HG03439 (cell line): ENCODE results near the gene HDAC7.
A peak's percentile ranks its signal among the peaks of the same experiment; 100 is the strongest.

ENCODE experiments used
- ATAC-seq: cut with Tn5 transposase; IDR thresholded peaks from one replicate; pipeline ENCODE4 v1.9.1; 2021; ENCODE audit warnings: mild to moderate bottlenecking, moderate library complexity; ENCODE audit not compliant: unreplicated experiment

HDAC7 gene

DNA sequence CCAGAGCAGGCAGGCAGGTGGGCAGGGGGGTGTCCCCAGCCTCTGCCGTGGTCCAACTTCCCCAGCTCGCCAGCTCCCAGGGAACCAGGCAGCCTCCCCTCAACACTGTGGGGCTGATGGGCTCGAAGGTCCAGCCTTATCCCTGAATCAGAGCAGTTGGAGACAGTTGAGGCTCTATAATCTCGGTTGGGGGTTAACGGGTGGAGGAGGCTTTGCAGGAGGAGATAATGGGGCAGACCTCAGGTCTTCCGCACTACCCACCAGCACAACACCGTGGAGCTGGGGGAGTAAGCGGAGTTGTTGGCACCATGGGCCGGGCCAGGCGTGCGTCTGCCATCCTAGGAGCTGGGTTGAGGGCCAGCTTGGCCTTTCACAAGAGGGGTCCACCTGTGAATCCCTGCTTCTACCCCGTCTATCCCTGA, 13.9 kb upstream of the HDAC7 start:
- no peak for ATAC-seq

DNA sequence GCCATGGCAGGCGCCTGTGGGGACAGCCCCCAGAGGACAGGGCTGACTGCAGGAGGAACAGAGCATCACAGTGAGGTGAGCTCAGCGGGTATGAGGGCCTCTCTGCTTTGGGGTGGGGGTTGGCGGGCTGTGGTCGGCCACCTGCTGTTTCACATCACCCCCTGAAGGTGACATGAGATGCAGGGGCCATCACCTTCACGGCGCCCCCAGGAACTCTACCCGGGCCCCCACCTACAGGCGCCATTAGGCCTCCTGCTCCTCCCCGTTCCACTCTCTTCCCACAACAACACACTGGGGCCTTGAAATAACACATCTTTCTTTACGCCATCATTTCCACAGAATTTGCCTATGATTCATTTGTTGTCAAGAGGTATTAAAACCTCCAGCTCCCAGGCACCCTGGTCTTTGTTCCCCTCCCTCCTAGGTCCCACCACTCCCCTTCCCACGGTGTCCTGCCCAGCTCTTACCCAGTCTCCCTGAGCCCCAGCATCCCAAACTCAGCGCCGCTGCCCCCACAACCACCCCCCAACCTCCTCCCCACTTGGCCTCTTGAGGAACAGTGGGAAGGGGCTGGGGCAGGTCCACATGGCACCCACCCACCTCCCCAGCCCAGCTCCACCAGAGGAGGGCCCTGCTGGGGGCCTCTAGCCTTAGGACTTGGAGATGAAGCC, 12.7 kb upstream of the HDAC7 start:
- no peak for ATAC-seq

GRCh38 chr12:47829584-47829983, 9.9 kb upstream of the HDAC7 start:
- ATAC-seq, result no peak

- no peak for ATAC-seq
Measured at GRCh38 chr12:47828976-47829482, 9.3 kb upstream of the HDAC7 start.

- ATAC-seq, result no peak
Measured at GRCh38 chr12:47828008-47828975, 8.6 kb upstream of the HDAC7 start.

DNA sequence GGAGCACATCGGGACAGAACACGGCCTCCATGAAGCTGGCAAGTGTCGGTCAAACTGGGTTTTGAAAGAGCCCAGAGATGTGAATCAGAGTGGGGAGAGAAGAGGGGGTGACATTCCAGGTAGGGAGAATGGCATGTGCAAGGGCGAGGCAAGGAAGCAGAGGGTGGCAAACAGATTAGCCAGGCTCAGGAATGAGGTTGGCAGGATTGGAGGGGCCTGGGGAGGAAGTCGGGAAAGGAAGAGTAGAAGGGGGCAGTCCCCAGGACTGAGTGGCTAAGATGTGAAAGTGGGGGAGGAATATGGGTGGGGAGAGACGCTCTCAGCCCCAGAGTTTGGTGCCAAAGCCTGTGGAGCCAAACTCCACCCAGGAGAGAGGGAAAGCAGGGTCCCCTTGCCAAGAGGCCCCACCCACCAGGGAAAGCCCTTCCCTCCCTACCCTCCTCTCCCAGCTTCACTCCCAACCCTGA, 5.5 kb upstream of the HDAC7 start:
- no peak for ATAC-seq

- no peak for ATAC-seq
Measured at GRCh38 chr12:47824635-47825034, 4.9 kb upstream of the HDAC7 start.

DNA sequence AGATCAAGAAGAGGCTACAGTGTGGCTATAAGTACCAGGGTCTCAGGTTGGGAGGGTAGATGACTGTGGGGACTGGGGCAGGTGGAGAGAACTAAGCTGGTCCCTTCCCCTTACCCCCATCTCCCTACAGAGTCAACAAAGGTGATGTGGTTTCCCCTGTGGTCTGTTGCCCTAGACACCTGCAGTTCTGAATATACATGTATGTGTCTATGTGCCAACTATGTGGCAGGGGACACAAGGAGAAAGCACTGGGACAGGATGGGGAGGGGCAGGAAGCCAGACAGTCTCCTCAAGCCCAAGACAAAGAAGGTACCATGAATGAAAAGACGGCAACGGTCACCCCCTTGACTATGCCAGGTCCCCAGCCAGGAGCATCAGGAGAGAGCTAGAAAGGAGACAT, 4.5 kb upstream of the HDAC7 start:
- no peak for ATAC-seq

GRCh38 chr12:47823422-47824086, 3.9 kb upstream of the HDAC7 start:
- no peak for ATAC-seq

- no peak for ATAC-seq
Measured at GRCh38 chr12:47822863-47823262, 3.2 kb upstream of the HDAC7 start.

- ATAC-seq, result no peak
Measured at GRCh38 chr12:47822401-47822800, 2.7 kb upstream of the HDAC7 start.

GRCh38 chr12:47821346-47821706, 1.6 kb upstream of the HDAC7 start:
- ATAC-seq, result no peak

GRCh38 chr12:47820631-47821345, 1.1 kb upstream of the HDAC7 start:
- no peak for ATAC-seq

DNA sequence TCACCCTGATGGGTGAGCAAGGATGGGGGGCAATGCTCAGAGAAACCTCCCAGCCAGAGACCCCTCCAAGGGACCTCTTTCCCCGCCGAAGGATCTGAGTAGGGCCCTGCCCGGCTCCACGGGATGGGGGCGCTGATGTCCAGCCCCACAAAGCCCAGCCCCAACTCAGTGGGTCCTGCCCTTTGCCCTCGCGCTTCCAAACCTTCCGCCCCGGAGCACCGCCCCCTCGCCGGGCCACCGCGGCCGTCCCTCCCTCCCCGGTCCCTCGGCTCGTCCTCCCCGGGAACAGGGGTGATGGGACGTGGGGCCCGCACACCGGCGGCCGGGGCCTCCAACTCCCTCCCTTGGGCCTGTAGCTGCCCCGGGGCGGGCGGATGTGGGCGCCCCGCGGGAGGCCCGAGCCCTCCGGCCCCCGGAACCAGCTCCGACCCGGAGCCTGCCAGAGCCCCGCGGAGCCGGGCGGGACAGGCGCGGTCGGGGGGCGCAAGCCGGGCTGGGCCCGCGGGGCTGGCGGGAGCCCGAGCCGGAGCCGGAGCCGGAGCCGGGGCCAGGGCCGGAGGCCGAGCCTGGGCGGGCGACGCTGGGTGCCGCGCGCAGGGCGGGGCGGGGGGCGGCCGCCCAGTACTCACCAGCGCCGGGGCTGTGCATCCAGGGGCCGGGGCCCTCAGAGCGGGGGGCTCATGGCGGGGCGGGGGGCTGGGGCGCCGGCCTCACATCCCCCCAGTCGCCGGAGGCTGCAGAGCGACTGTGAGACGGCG, 386 bp downstream of the HDAC7 start:
- peak; percentile 51 for ATAC-seq

DNA sequence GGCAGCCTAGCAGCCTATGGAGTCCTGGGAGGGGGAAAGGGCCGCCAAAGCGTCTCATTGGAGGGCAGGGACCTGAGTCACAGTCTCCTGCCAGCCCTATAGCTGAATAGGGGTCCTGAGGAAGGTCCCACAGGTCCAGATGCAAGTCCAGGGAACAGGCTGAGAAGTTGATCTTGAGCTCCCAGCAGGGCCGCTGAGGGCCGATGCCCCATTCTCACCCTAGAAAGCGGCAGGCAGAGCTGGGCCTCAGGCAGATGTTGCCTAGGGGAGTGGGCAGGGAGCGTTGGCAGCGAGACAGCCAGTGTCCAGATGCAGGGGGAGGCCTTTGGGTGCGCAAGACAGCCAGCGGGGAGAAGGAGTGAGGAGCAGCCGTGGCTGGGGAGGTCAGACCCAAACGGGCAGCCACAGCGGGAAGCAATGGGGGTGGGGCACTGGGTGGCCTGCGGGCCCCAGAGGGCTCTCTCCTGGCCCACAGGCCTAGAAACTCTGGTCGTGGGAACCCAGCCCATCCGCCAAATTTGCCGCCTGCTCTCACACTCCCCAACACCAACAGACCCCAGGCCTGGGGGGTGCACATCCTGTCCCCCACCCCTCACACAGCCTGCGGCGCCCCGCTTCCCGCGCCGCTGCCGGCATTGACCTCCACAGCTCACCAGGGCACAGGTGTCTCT, 1.1 kb downstream of the HDAC7 start:
- ATAC-seq, result peak; percentile 5

GRCh38 chr12:47818007-47818376, 1.7 kb downstream of the HDAC7 start:
- no peak for ATAC-seq

DNA sequence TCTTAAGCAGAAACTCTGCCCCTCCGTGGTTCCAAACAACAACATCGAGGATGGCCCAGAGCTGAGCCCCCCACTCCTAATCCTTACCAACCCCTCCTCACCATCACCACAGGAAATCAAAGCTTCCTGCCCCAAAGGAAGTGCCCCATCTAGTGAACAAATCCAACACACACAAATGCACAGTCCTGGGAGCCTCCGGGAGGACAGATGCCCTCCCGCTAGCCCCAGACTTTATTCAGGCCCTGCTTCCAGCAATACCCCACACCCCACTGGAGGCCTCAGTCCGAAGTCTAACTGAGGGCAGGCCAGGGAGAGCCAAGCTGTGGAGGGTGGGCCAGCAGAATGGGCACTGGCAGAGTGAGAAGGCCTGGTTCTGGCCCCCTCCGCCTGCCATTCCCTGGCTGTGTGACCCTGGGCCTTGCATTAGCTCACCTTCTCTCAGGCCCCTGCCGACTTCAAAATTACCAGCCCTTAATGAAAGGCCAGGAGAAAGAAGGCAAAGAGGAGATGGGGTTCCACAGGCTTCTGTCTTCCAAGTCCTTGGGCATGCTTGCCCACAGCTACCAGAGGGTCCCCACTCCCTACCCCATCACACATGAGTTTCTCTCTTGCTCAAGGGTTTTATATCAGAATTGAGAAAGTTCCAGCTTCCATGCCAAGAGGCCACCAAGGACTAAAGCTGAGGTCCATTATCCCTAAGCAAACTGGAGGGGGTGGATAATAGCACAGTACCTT, 2.3 kb downstream of the HDAC7 start:
- ATAC-seq, result no peak

DNA sequence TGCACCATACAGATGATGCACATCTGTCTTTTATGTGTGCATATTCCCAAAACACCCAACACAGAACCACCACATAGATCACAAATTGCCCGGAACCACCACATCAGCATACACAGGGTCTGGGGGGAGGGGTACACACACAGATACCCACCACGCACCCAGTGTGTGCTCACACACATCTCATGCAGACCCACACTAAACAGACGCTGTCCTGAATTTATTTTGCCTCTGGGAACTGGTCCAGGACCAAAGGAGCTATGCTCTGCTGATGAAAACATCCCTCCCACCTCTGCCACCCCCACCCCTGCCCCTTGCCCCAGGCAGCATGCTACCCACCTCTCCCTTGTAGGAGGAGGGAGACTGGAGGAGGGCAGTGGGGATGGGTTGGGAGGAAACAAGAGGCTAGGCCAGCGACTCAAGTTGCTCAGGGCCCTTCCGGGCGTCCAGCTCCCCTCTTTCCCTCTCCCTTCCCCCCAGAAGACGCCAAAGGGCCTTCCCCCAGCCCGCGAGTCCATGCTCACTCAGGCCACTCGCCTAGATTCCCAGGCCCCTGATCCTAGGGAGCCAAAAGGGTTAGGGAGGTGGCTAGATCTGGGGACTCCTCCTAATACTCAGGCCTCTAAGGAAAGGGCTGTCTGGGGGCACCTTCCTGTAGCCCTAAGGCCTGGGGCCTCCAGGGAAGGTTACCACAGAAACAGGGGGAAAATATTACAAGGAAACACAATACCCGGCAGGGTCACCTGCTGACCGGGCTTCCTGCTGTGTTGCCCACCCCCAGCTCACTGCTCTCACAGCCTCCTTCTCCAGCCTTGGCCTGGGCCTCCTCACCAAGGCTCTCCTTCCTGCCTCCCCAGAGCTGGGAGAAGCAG, 3.1 kb downstream of the HDAC7 start:
- no peak for ATAC-seq
